ENCODE results near the gene SEC31A.
A peak's percentile ranks its signal among the peaks of the same experiment; 100 is the strongest.
"Not testable (repeated sequence)": the region's sequence is repeated elsewhere in the genome, so short reads cannot be mapped to it uniquely, and the experiment has no call there.

Gene SEC31A

GRCh38 chr4:82891707-82892466 is 934 bp upstream of the SEC31A start:
- no peak for DNase-seq (ENCODE audit: low spot score)

- no peak for DNase-seq (ENCODE audit: low spot score)
Measured at GRCh38 chr4:82890528-82890900, 439 bp downstream of the SEC31A start.

GRCh38 chr4:82889287-82889686 is 1.7 kb downstream of the SEC31A start:
- DNase-seq (ENCODE audit: low spot score): no peak

GRCh38 chr4:82886147-82886942 is 4.6 kb downstream of the SEC31A start:
- no peak for DNase-seq (ENCODE audit: low spot score)

- DNase-seq (ENCODE audit: low spot score): no peak
Measured at GRCh38 chr4:82885410-82885809, 5.5 kb downstream of the SEC31A start.

- no peak for DNase-seq (ENCODE audit: low spot score)
Measured at GRCh38 chr4:82868572-82868971, 22.4 kb downstream of the SEC31A start.

GRCh38 chr4:82866706-82867385 is 24.1 kb downstream of the SEC31A start:
- no peak for DNase-seq (ENCODE audit: low spot score)

- not testable (repeated sequence) for DNase-seq (ENCODE audit: low spot score)
Measured at GRCh38 chr4:82866033-82866432, 24.9 kb downstream of the SEC31A start.

GRCh38 chr4:82865592-82865991 is 25.4 kb downstream of the SEC31A start:
- DNase-seq (ENCODE audit: low spot score): no peak

GRCh38 chr4:82864336-82864979 is 26.5 kb downstream of the SEC31A start:
- no peak for DNase-seq (ENCODE audit: low spot score)

- DNase-seq (ENCODE audit: low spot score): no peak
Measured at GRCh38 chr4:82861529-82861928, 29.4 kb downstream of the SEC31A start.

GRCh38 chr4:82860487-82860886 is 30.5 kb downstream of the SEC31A start:
- DNase-seq (ENCODE audit: low spot score): not testable (repeated sequence)

GRCh38 chr4:82852751-82853285 is 38.1 kb downstream of the SEC31A start:
- DNase-seq (ENCODE audit: low spot score): peak; percentile 26

- peak; percentile 30 for DNase-seq (ENCODE audit: low spot score)
Measured at GRCh38 chr4:82851885-82852750, 38.8 kb downstream of the SEC31A start.

- DNase-seq (ENCODE audit: low spot score): no peak
Measured at GRCh38 chr4:82851318-82851717, 39.6 kb downstream of the SEC31A start.

GRCh38 chr4:82850684-82851083 is 40.3 kb downstream of the SEC31A start:
- no peak for DNase-seq (ENCODE audit: low spot score)

GRCh38 chr4:82848706-82849105 is 42.2 kb downstream of the SEC31A start:
- DNase-seq (ENCODE audit: low spot score): no peak

GRCh38 chr4:82842593-82842992 is 48.4 kb downstream of the SEC31A start:
- no peak for DNase-seq (ENCODE audit: low spot score)

- DNase-seq (ENCODE audit: low spot score): no peak
Measured at GRCh38 chr4:82839624-82840023, 51.3 kb downstream of the SEC31A start.

GRCh38 chr4:82833696-82834313 is 57.1 kb downstream of the SEC31A start:
- DNase-seq (ENCODE audit: low spot score): no peak

- not testable (repeated sequence) for DNase-seq (ENCODE audit: low spot score)
Measured at GRCh38 chr4:82833060-82833459, 57.9 kb downstream of the SEC31A start.
